Measurements from ENCODE around the gene CLN5. TPM values are rescaled to one million over a fixed set of nuclear protein-coding genes. Genes with fewer than 3 reads are reported as not detected.

The CLN5 gene
- total and polyA plus RNA-seq, 2 of the 13 experiments (the other 11 are each of a cell fraction or from before 2014, with no cell fraction given) = 10.1 to 13.7 TPM

DNA sequence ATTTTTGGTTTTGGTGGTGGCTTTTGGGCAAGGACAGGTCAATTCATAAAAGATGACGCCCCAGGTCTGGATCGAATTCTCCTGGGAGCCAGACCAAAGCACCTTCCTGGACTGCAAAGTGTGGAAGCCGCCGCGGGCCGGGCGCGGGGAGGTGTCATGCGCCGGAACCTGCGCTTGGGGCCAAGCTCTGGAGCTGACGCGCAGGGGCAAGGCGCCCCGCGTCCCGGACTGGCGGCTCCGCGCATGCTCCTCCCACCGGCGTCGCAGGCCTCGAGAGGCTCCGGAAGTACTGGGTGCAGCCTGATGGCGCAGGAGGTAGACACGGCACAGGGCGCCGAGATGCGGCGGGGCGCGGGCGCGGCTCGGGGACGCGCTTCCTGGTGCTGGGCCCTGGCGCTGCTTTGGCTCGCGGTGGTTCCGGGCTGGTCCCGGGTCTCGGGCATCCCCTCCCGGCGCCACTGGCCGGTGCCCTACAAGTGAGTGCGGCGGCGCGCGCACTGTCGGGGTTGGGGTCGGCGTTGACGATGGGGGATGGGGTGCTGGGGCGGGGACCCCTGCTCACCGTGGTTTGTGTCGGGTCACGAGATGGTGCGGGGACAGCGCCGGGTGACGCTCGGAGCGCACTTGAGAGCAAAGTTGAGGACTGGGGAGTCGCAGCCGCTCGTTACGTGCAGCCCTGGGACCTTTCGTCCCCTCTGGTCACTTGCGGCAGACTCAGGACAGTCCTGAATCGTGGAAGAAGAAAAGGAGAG is at the start of gene CLN5 (continued):
- TF ChIP-seq, protein P1, sequence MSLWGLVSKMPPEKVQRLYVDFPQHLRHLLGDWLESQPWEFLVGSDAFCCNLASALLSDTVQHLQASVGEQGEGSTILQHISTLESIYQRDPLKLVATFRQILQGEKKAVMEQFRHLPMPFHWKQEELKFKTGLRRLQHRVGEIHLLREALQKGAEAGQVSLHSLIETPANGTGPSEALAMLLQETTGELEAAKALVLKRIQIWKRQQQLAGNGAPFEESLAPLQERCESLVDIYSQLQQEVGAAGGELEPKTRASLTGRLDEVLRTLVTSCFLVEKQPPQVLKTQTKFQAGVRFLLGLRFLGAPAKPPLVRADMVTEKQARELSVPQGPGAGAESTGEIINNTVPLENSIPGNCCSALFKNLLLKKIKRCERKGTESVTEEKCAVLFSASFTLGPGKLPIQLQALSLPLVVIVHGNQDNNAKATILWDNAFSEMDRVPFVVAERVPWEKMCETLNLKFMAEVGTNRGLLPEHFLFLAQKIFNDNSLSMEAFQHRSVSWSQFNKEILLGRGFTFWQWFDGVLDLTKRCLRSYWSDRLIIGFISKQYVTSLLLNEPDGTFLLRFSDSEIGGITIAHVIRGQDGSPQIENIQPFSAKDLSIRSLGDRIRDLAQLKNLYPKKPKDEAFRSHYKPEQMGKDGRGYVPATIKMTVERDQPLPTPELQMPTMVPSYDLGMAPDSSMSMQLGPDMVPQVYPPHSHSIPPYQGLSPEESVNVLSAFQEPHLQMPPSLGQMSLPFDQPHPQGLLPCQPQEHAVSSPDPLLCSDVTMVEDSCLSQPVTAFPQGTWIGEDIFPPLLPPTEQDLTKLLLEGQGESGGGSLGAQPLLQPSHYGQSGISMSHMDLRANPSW (CRISPR knock-in tag; IDR thresholded peaks at IDR 0.05; ENCODE audit: borderline replicate concordance) = no peak
- TF ChIP-seq, protein P2, sequence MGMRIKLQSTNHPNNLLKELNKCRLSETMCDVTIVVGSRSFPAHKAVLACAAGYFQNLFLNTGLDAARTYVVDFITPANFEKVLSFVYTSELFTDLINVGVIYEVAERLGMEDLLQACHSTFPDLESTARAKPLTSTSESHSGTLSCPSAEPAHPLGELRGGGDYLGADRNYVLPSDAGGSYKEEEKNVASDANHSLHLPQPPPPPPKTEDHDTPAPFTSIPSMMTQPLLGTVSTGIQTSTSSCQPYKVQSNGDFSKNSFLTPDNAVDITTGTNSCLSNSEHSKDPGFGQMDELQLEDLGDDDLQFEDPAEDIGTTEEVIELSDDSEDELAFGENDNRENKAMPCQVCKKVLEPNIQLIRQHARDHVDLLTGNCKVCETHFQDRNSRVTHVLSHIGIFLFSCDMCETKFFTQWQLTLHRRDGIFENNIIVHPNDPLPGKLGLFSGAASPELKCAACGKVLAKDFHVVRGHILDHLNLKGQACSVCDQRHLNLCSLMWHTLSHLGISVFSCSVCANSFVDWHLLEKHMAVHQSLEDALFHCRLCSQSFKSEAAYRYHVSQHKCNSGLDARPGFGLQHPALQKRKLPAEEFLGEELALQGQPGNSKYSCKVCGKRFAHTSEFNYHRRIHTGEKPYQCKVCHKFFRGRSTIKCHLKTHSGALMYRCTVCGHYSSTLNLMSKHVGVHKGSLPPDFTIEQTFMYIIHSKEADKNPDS (CRISPR knock-in tag; IDR thresholded peaks at IDR 0.05) = peak; percentile 40; the same call in 1 of the 2 replicates
- no peak for TF ChIP-seq HNRNPH1 (optimal IDR thresholded peaks at IDR 0.05; ENCODE audit: low read depth, low read length)
- TF ChIP-seq TAF1 (CRISPR knock-in tag; IDR thresholded peaks at IDR 0.05) = peak; percentile 92
- TF ChIP-seq ZNF841 (CRISPR knock-in tag; IDR thresholded peaks at IDR 0.05; ENCODE audit: borderline replicate concordance) = no peak
- TF ChIP-seq, protein P3, sequence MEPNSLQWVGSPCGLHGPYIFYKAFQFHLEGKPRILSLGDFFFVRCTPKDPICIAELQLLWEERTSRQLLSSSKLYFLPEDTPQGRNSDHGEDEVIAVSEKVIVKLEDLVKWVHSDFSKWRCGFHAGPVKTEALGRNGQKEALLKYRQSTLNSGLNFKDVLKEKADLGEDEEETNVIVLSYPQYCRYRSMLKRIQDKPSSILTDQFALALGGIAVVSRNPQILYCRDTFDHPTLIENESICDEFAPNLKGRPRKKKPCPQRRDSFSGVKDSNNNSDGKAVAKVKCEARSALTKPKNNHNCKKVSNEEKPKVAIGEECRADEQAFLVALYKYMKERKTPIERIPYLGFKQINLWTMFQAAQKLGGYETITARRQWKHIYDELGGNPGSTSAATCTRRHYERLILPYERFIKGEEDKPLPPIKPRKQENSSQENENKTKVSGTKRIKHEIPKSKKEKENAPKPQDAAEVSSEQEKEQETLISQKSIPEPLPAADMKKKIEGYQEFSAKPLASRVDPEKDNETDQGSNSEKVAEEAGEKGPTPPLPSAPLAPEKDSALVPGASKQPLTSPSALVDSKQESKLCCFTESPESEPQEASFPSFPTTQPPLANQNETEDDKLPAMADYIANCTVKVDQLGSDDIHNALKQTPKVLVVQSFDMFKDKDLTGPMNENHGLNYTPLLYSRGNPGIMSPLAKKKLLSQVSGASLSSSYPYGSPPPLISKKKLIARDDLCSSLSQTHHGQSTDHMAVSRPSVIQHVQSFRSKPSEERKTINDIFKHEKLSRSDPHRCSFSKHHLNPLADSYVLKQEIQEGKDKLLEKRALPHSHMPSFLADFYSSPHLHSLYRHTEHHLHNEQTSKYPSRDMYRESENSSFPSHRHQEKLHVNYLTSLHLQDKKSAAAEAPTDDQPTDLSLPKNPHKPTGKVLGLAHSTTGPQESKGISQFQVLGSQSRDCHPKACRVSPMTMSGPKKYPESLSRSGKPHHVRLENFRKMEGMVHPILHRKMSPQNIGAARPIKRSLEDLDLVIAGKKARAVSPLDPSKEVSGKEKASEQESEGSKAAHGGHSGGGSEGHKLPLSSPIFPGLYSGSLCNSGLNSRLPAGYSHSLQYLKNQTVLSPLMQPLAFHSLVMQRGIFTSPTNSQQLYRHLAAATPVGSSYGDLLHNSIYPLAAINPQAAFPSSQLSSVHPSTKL (CRISPR knock-in tag; IDR thresholded peaks at IDR 0.05) = peak; percentile 71
- no peak for TF ChIP-seq SOX6 (IDR thresholded peaks at IDR 0.05)
- TF ChIP-seq SOX6 (CRISPR knock-in tag; IDR thresholded peaks at IDR 0.05) = no peak; the same call in 1 of the 2 replicates
- TF ChIP-seq, protein P4, sequence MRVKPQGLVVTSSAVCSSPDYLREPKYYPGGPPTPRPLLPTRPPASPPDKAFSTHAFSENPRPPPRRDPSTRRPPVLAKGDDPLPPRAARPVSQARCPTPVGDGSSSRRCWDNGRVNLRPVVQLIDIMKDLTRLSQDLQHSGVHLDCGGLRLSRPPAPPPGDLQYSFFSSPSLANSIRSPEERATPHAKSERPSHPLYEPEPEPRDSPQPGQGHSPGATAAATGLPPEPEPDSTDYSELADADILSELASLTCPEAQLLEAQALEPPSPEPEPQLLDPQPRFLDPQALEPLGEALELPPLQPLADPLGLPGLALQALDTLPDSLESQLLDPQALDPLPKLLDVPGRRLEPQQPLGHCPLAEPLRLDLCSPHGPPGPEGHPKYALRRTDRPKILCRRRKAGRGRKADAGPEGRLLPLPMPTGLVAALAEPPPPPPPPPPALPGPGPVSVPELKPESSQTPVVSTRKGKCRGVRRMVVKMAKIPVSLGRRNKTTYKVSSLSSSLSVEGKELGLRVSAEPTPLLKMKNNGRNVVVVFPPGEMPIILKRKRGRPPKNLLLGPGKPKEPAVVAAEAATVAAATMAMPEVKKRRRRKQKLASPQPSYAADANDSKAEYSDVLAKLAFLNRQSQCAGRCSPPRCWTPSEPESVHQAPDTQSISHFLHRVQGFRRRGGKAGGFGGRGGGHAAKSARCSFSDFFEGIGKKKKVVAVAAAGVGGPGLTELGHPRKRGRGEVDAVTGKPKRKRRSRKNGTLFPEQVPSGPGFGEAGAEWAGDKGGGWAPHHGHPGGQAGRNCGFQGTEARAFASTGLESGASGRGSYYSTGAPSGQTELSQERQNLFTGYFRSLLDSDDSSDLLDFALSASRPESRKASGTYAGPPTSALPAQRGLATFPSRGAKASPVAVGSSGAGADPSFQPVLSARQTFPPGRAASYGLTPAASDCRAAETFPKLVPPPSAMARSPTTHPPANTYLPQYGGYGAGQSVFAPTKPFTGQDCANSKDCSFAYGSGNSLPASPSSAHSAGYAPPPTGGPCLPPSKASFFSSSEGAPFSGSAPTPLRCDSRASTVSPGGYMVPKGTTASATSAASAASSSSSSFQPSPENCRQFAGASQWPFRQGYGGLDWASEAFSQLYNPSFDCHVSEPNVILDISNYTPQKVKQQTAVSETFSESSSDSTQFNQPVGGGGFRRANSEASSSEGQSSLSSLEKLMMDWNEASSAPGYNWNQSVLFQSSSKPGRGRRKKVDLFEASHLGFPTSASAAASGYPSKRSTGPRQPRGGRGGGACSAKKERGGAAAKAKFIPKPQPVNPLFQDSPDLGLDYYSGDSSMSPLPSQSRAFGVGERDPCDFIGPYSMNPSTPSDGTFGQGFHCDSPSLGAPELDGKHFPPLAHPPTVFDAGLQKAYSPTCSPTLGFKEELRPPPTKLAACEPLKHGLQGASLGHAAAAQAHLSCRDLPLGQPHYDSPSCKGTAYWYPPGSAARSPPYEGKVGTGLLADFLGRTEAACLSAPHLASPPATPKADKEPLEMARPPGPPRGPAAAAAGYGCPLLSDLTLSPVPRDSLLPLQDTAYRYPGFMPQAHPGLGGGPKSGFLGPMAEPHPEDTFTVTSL (CRISPR knock-in tag; IDR thresholded peaks at IDR 0.05; ENCODE audit: borderline replicate concordance) = peak; percentile 39; the same call in 1 of the 2 replicates
- no peak for TF ChIP-seq RAD51 (IDR thresholded peaks at IDR 0.05; ENCODE audit: borderline replicate concordance)
- TF ChIP-seq ZNF253 (CRISPR knock-in tag; IDR thresholded peaks at IDR 0.05; ENCODE audit: borderline replicate concordance) = no peak
- TF ChIP-seq POLR2A (IDR thresholded peaks at IDR 0.05; ENCODE audit: insufficient read depth in 1 of 2, low read depth in 2 of 2, low read length in 2 of 2) = peak; percentile 87
- peak; percentile 45; the same call in 1 of the 2 replicates for TF ChIP-seq ZNF772 (CRISPR knock-in tag; IDR thresholded peaks at IDR 0.05)
- no peak for TF ChIP-seq SCMH1 (CRISPR knock-in tag; IDR thresholded peaks at IDR 0.05; ENCODE audit: borderline replicate concordance)

Measured in HepG2 (cell line).